A549 (cell line): ENCODE results near the gene FCRL6. TPM values are rescaled to one million over a fixed set of nuclear protein-coding genes. Genes with fewer than 3 reads are reported as not detected.

ENCODE experiments used
- ATAC-seq, 2 experiments: fragments of 200-7000 bp in 1 of 2; fragments of >200 bp in 1 of 2; cut with Nextera tagmentation in 1 of 2; cut with Tn5 transposase in 1 of 2; 3 replicates each; pipeline versions ENCODE4 v1.8.0 to v1.9.1; 2018 to 2020; ENCODE audit warnings: mild to moderate bottlenecking in 1 of 2, moderate library complexity in 1 of 2
- CTCF ChIA-PET: fragments of 300-600 bp; sonication (Branson Sonifier 250); formaldehyde crosslinking; extraction: SDS; loops from one replicate; lab custom pipeline; 2021; ENCODE audit warnings: antibody characterized with exemption, inconsistent platforms; lab: Yijun Ruan, JAX
- POLR2A ChIA-PET: fragments of 350-600 bp; formaldehyde crosslinking; extraction: SDS; loops from one replicate; lab custom pipeline; 2021; ENCODE audit warnings: antibody characterized with exemption, inconsistent platforms; lab: Yijun Ruan, JAX
- DNase-seq, 2 experiments: peaks; one replicate each; pipeline versions ENCODE4 v3.0.0 to v3.0.0-alpha.2; 2011 to 2016; ENCODE audit warnings: low read depth in 1 of 2, low spot score in 1 of 2
- FAIRE-seq: peaks from 2 replicates; lab custom pipeline; 2011; peaks lifted over from hg19 to GRCh38; lab: Jason Lieb, UNC
- H3K27ac ChIP-seq, 2 experiments: fragments of >200 bp; sonication (Bioruptor Twin); formaldehyde crosslinking; 3 replicates each; pipeline ENCODE4 v1.5.1; 2016 to 2017
- H3K4me1 ChIP-seq: fragments of >200 bp; sonication (Bioruptor Twin); formaldehyde crosslinking; 3 replicates; pipeline ENCODE4 v1.6.1; 2016
- H3K4me2 ChIP-seq: fragments of >200 bp; sonication (Bioruptor Twin); formaldehyde crosslinking; 3 replicates; pipeline ENCODE4 v1.6.1; 2016
- H3K4me3 ChIP-seq: fragments of >200 bp; sonication (Bioruptor Twin); formaldehyde crosslinking; 3 replicates; pipeline ENCODE4 v1.5.1; 2016
- H3K9me3 ChIP-seq: fragments of >200 bp; sonication (Bioruptor Twin); formaldehyde crosslinking; 3 replicates; pipeline ENCODE4 v1.6.1; 2016
- CEBPB ChIP-seq, 2 experiments: fragments of >200 bp in 1 of 2; sonication (Bioruptor Twin) in 1 of 2; formaldehyde crosslinking in 1 of 2; IDR thresholded peaks; 2 replicates each; pipeline ENCODE4 v1.6.1; 2012 to 2016
- CHD2 ChIP-seq: fragments of 150-350 bp; IDR thresholded peaks from 2 replicates; pipeline ENCODE4 v1.6.1; 2014; ENCODE audit warnings: low read length; ENCODE audit not compliant: partially characterized antibody
- CHD4 ChIP-seq: fragments of 200-600 bp; sonication (generic); IDR thresholded peaks from 2 replicates; pipeline ENCODE4 v1.6.1; 2016; ENCODE audit warnings: antibody characterized with exemption, mild to moderate bottlenecking, borderline replicate concordance
- EP300 ChIP-seq, 2 experiments: fragments of >200 bp; sonication (Bioruptor Twin); formaldehyde crosslinking; IDR thresholded peaks; 2 replicates in 1 of 2; 3 replicates in 1 of 2; pipeline ENCODE4 v1.6.1; 2016 to 2017
- FOSB ChIP-seq: fragments of 250-450 bp; sonication (Bioruptor Pico); IDR thresholded peaks from 2 replicates; pipeline ENCODE4 v1.5.0; 2020; ENCODE audit warnings: mild to moderate bottlenecking, moderate library complexity
- FOSL2 ChIP-seq, 2 experiments: fragments of 450-650 bp in 1 of 2; fragments of >200 bp in 1 of 2; sonication (Bioruptor Twin) in 1 of 2; formaldehyde crosslinking; IDR thresholded peaks; 2 replicates each; pipeline versions ENCODE4 v1.5.0 to v1.6.1; 2016 to 2020; ENCODE audit warnings: mild to moderate bottlenecking in 1 of 2, moderate library complexity in 1 of 2
- GATA3 ChIP-seq: IDR thresholded peaks from 2 replicates; pipeline ENCODE4 v1.6.1; 2012; ENCODE audit warnings: borderline replicate concordance
- HDAC2 ChIP-seq: fragments of 200-600 bp; sonication (generic); IDR thresholded peaks from 2 replicates; pipeline ENCODE4 v1.6.1; 2016
- HEYL ChIP-seq: fragments of 250-450 bp; sonication (Bioruptor Pico); IDR thresholded peaks from 2 replicates; pipeline ENCODE4 v1.8.0; 2021; ENCODE audit warnings: mild to moderate bottlenecking, moderate library complexity
- HOXB5 ChIP-seq: fragments of 250-450 bp; sonication (Bioruptor Pico); IDR thresholded peaks from 2 replicates; pipeline ENCODE4 v1.5.0; 2020; ENCODE audit warnings: mild to moderate bottlenecking, moderate library complexity
- KDM5A ChIP-seq: fragments of 200-600 bp; sonication (generic); IDR thresholded peaks from 2 replicates; pipeline ENCODE4 v1.6.1; 2016; ENCODE audit warnings: antibody characterized with exemption, mild to moderate bottlenecking
- MAFK ChIP-seq: fragments of 450-650 bp; IDR thresholded peaks from 2 replicates; pipeline ENCODE4 v1.6.1; 2014; ENCODE audit not compliant: partially characterized antibody
- MAZ ChIP-seq: fragments of 150-350 bp; IDR thresholded peaks from 2 replicates; pipeline ENCODE4 v1.6.1; 2014; ENCODE audit warnings: antibody characterized with exemption, low read depth, low read length, borderline replicate concordance
- MYC ChIP-seq: IDR thresholded peaks from 2 replicates; pipeline ENCODE4 v1.6.1; 2012; ENCODE audit warnings: mild to moderate bottlenecking, inconsistent platforms, low read length, improper control_type of control experiment, borderline replicate concordance
- NFE2L2 ChIP-seq: fragments of 150-350 bp; conservative IDR thresholded peaks from 2 replicates; pipeline ENCODE4 v1.6.1; 2014; ENCODE audit warnings: low read length
- NPAS2 ChIP-seq: fragments of 250-450 bp; sonication (Bioruptor Pico); IDR thresholded peaks from 2 replicates; pipeline ENCODE4 v1.8.0; 2022; ENCODE audit warnings: mild to moderate bottlenecking, moderate library complexity, borderline replicate concordance
- POLR2A ChIP-seq: IDR thresholded peaks from 2 replicates; pipeline ENCODE4 v1.6.1; 2012; ENCODE audit warnings: mild to moderate bottlenecking, low read length
- RAD21 ChIP-seq, 2 experiments: fragments of >200 bp in 1 of 2; sonication (Bioruptor Twin) in 1 of 2; formaldehyde crosslinking in 1 of 2; IDR thresholded peaks in 1 of 2; conservative IDR thresholded peaks in 1 of 2; 2 replicates in 1 of 2; 3 replicates in 1 of 2; pipeline ENCODE4 v1.6.1; 2012 to 2018; ENCODE audit warnings: inconsistent platforms in 1 of 2
- REST ChIP-seq: fragments of 200-600 bp; sonication (generic); IDR thresholded peaks from 2 replicates; pipeline ENCODE4 v1.6.1; 2016; ENCODE audit warnings: antibody characterized with exemption, mild to moderate bottlenecking, moderate library complexity
- RFX5 ChIP-seq: fragments of 450-650 bp; IDR thresholded peaks from 2 replicates; pipeline ENCODE4 v1.7.1; 2014; ENCODE audit warnings: antibody characterized with exemption, mild to moderate bottlenecking, moderate library complexity
- RNF2 ChIP-seq: fragments of 200-600 bp; sonication (generic); IDR thresholded peaks from 2 replicates; pipeline ENCODE4 v1.6.1; 2016; ENCODE audit warnings: low read depth, mild to moderate bottlenecking, antibody characterized with exemption, moderate library complexity, borderline replicate concordance
- SREBF2 ChIP-seq: fragments of 450-650 bp; IDR thresholded peaks from 2 replicates; pipeline ENCODE4 v1.6.1; 2014; ENCODE audit warnings: mild to moderate bottlenecking, moderate library complexity
- TP53 ChIP-seq: fragments of 250-450 bp; sonication (Bioruptor Pico); IDR thresholded peaks from 2 replicates; pipeline ENCODE4 v1.5.0; 2021; ENCODE audit warnings: mild to moderate bottlenecking, moderate library complexity
- ZC3H11A ChIP-seq: fragments of 450-650 bp; IDR thresholded peaks from 2 replicates; pipeline ENCODE4 v1.6.1; 2014; ENCODE audit warnings: antibody characterized with exemption, mild to moderate bottlenecking
- ZNF302 ChIP-seq: fragments of 250-450 bp; sonication (Bioruptor Pico); IDR thresholded peaks from 2 replicates; pipeline ENCODE4 v1.9.0; 2021; ENCODE audit warnings: inconsistent platforms, mild to moderate bottlenecking, moderate library complexity
- WGBS: methylation state at CpG from one replicate; pipeline ENCODE4 v1.1.6; 2017; ENCODE audit errors: missing lambda C conversion rate; 5-methylcytosine and 5-hydroxymethylcytosine counted together
- polyA plus RNA-seq, 4 experiments: library from polyadenylated mRNA; depleted of rRNA in 3 of 4; stranded (reverse); fragments of >200 nt; fragmentation: RNase III in 1 of 4; extraction: RNeasy Plus Mini Kit Qiagen cat#74134 plus additional on column Dnase treatment in 1 of 4; gene quantifications; 2 replicates in 3 of 4; 3 replicates in 1 of 4; pipeline ENCODE4 v1.2.3, GENCODE V29; 2011 to 2017
- TF ChIP-seq, protein P1 (sequence below): IDR thresholded peaks from 2 replicates; pipeline ENCODE4 v1.6.1; 2012
- TF ChIP-seq, protein P2 (sequence below): fragments of >200 bp; sonication (Bioruptor Twin); formaldehyde crosslinking; IDR thresholded peaks from 3 replicates; pipeline ENCODE4 v1.6.1; 2016

Gene FCRL6
- polyA plus RNA-seq, 2 of the 4 experiments (the other 2 are of a cell fraction), result not detected

- no peak overlapping the region for H3K27ac ChIP-seq
- ATAC-seq (no peak), DNase-seq (no peak), FAIRE-seq (no peak)
- POLR2A ChIA-PET, result no interaction called here
- no peak overlapping the region for H3K4me3 ChIP-seq
- WGBS, result 87% methylated on average over 5 of the region's 6 CpGs
- peaks cover 15% of the 10 kb centered on the region for H3K4me1 ChIP-seq
- no peak overlapping the region for H3K4me2 ChIP-seq
- H3K9me3 ChIP-seq, result no peaks in the 10 kb centered on the region
- CTCF ChIA-PET, result interaction anchor here (1.0 to 12.1 kb wide), 5 partner anchors 10 to 82 kb away, joined by 3 to 126 read pairs (median 3); no protein-coding TSS in a partner anchor
- peak; percentile 21; the same call in 1 of the 2 replicates for TF ChIP-seq REST
- TF ChIP-seq POLR2A, result no peak
Observed at GRCh38 chr1:159857889-159858288, 55.7 kb downstream of the FCRL6 start.

GRCh38 chr1:159859767-159860322 is 57.7 kb downstream of the FCRL6 start:
- FAIRE-seq (no peak), ATAC-seq (no peak), DNase-seq (no peak)
- no peaks in the 10 kb centered on the region for H3K9me3 ChIP-seq
- POLR2A ChIA-PET, result no interaction called here
- no peak overlapping the region for H3K27ac ChIP-seq
- H3K4me1 ChIP-seq, result peaks cover 4% of the 10 kb centered on the region; the same call in 1 of the 3 replicates
- H3K4me2 ChIP-seq, result no peak overlapping the region
- no peak overlapping the region for H3K4me3 ChIP-seq
- CTCF ChIA-PET, result interaction anchor here (1.5 to 12.1 kb wide), 2 partner anchors 20 to 32 kb away, joined by 5 to 126 read pairs; no protein-coding TSS in a partner anchor
- WGBS, result 66% methylated on average over 6 of the region's 7 CpGs
- TF ChIP-seq NPAS2 (CRISPR knock-in tag), result no peak
- no peak for TF ChIP-seq RNF2
- no peak for TF ChIP-seq EP300 (IDR thresholded peaks at IDR 0.05)
- TF ChIP-seq RFX5, result no peak
- TF ChIP-seq CHD2, result no peak
- TF ChIP-seq MYC, result no peak
- TF ChIP-seq CEBPB (IDR thresholded peaks at IDR 0.05), result no peak
- TF ChIP-seq ZNF302 (CRISPR knock-in tag), result no peak
- no peak for TF ChIP-seq NFE2L2
- no peak for TF ChIP-seq MAFK
- no peak for TF ChIP-seq HDAC2
- no peak for TF ChIP-seq RAD21 (conservative IDR thresholded peaks at IDR 0.05 in 1 of 2, IDR thresholded peaks at IDR 0.05 in 1 of 2)
- no peak for TF ChIP-seq KDM5A
- TF ChIP-seq HOXB5 (CRISPR knock-in tag), result no peak

DNA sequence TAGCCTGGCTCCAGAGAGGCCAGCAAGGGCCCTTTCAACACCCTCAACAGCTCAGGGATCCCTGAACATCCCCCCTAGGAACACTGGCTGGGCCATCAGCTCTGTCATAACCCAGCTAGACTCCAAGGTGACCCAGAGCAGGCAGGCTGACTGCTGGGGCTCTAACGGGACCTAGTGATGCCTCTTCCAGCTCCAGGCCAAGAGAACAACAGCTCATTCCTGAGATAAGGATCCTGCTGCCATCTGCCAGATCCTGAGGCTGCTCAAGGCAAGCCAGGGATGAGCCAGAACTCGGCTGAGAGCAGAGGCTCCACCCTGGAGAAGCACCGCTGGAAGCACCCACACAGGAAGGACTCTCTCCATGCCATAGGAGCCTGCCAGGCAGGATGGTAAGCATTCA is 58.3 kb downstream of the FCRL6 start:
- no peak overlapping the region for H3K4me3 ChIP-seq
- 48% methylated on average over 3 of the region's 3 CpGs for WGBS
- H3K27ac ChIP-seq, result no peak overlapping the region
- H3K4me2 ChIP-seq, result no peak overlapping the region
- no peak for FAIRE-seq
- POLR2A ChIA-PET, result no interaction called here
- no peak for DNase-seq
- TF ChIP-seq FOSL2 (IDR thresholded peaks at IDR 0.05), result no peak
- TF ChIP-seq FOSL2 (CRISPR knock-in tag; IDR thresholded peaks at IDR 0.05), result no peak
- TF ChIP-seq, protein P1, sequence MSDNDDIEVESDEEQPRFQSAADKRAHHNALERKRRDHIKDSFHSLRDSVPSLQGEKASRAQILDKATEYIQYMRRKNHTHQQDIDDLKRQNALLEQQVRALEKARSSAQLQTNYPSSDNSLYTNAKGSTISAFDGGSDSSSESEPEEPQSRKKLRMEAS, result no peak
- TF ChIP-seq CHD4, result no peak
- TF ChIP-seq ZC3H11A, result no peak
- no peak for TF ChIP-seq NFE2L2
- no peak for TF ChIP-seq HEYL (CRISPR knock-in tag)
- TF ChIP-seq FOSB (CRISPR knock-in tag), result no peak
- TF ChIP-seq TP53 (CRISPR knock-in tag), result no peak
- no peak for TF ChIP-seq MAZ
- TF ChIP-seq GATA3, result no peak
- TF ChIP-seq, protein P2, sequence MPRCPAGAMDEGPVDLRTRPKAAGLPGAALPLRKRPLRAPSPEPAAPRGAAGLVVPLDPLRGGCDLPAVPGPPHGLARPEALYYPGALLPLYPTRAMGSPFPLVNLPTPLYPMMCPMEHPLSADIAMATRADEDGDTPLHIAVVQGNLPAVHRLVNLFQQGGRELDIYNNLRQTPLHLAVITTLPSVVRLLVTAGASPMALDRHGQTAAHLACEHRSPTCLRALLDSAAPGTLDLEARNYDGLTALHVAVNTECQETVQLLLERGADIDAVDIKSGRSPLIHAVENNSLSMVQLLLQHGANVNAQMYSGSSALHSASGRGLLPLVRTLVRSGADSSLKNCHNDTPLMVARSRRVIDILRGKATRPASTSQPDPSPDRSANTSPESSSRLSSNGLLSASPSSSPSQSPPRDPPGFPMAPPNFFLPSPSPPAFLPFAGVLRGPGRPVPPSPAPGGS, result no peak
- TF ChIP-seq SREBF2, result no peak
- TF ChIP-seq MYC, result no peak
- no peaks in the 10 kb centered on the region for H3K9me3 ChIP-seq
- CTCF ChIA-PET, result interaction anchor here (1.5 to 12.1 kb wide), 2 partner anchors 20 to 32 kb away, joined by 5 to 126 read pairs; no protein-coding TSS in a partner anchor
- ATAC-seq, result no peak; a peak in 1 of 6 replicates
- H3K4me1 ChIP-seq, result peaks cover 4% of the 10 kb centered on the region; the same call in 1 of the 3 replicates
